ENCODE measurements around the gene FOXO3B.
"Not testable (repeated sequence)": the region's sequence is repeated elsewhere in the genome, so short reads cannot be mapped to it uniquely, and the experiment has no call there.

FOXO3B gene

DNA sequence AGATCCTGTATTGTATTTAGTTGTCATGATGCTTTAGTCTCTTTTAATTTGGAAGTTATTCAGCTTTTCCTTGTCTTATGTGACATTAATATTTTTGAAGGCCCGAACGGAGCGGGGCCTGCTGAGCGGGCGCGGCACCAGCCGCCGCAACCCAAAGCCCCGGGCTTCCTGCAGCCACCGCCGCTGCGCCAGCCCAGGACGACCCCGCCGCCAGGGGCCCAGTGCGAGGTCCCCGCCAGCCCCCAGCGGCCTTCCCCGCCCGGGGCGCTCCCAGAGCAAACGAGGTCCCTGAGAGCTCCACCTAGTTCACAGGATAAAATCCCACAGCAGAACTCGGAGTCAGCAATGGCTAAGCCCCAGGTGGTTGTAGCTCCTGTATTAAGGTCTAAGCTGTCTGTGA is 32.0 kb downstream of the FOXO3B start:
- DNase-seq (ENCODE audit: low spot score): not testable (repeated sequence)

DNA sequence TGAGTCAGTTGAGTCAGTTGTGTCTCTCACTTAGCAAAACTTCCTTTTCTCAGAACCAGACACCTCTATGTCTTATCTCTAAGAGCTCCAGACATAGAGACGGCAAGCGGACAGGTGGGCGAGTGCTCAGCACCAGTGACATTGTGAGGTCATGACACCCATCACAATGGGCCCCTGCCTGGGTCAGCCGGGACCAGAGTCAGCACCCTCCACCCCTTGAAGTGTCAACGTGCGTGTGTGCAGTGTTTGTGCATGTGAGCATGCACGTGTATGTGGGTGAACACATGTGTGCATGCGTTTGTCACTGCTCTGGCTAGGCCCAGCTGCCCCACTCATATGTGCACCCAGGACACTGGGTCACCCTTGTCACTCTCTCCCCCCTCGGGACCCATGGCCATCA is 37.8 kb downstream of the FOXO3B start, which contains the start of gene TBC1D28:
TSS of gene TBC1D28 (minus strand) at position 101 of the 400 bp plus-strand sequence. CDS start 3,039 bp downstream, outside the sequence.
- DNase-seq (ENCODE audit: low spot score): not testable (repeated sequence)

DNA sequence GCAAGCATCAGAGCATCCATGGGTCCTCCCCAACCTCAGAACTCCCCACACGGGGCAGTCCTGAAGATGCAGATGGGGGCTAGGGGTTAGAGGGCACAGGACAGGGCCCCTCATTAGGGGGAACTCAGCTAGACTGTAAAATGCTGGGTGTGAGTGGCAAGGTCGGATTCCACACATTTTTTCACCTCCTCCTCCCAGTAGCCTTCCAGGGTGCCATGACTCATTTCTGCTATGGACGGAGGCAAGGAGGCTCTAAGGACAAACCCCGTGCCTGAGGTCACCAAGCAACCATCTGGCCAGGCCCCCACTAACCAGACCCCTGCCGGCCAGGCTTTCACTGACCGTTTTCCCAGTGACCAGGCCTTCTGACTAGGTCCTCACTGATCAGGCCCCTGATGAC is 39.0 kb downstream of the FOXO3B start:
- DNase-seq (ENCODE audit: low spot score): not testable (repeated sequence)

DNA sequence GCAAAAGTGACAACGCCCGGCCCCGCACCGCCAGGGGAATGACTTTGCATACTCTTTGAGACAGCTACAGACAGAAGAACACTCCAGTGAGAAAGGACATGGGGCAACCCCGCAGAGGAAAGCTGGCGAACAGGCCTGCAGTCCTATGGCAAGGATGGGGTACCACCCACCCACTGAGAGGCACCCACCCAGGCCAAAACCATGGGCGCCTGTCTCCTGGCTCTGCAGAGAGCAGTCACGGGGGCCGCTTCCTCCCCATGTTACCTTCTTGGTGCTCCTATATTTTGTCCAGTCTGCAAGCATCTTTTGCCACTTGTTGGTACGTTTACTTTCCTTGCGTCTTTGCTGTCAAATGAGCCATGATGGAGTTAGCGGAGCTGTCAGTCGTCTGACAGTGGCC is 43.8 kb downstream of the FOXO3B start:
- not testable (repeated sequence) for DNase-seq (ENCODE audit: low spot score)

DNA sequence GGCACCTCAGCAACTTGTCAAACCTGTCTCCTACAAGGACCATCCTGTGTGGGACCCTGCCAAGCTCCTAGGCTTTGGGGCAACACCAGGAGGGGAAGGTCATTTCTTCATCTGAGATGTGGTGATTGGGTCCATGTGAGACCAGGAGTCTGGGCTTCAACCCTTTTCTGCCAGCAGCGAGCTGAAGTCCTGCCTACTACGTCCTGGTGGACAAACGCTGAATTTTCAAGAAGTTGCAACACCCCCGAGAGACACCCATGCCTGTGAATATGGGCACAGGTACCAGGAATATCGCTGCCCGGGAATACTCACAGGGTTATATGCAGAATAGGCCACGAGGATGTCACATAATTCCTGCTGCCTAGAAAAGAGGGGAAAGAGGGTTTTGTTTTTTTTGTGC is 45.9 kb downstream of the FOXO3B start:
- not testable (repeated sequence) for DNase-seq (ENCODE audit: low spot score)

DNA sequence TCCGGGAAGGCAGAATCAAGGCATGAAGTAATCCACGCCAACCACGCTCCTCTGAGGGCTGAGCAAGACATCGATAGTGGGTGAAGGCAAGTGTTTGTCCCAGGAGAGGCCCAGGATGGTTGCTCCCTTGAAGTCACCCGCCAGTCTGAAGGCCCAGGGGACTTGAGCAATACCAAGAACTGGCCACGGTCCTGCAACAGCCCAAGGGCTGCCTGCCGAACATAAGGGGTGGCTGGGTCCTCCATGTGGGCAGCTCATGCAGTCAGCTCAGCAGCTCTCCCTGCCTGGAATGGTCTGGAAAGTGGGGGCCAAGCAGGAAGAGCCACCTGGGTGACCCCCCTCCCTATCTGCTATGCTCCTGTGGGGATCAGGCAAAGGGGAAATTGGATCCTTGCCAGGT is 46.3 kb downstream of the FOXO3B start:
- not testable (repeated sequence) for DNase-seq (ENCODE audit: low spot score)

DNA sequence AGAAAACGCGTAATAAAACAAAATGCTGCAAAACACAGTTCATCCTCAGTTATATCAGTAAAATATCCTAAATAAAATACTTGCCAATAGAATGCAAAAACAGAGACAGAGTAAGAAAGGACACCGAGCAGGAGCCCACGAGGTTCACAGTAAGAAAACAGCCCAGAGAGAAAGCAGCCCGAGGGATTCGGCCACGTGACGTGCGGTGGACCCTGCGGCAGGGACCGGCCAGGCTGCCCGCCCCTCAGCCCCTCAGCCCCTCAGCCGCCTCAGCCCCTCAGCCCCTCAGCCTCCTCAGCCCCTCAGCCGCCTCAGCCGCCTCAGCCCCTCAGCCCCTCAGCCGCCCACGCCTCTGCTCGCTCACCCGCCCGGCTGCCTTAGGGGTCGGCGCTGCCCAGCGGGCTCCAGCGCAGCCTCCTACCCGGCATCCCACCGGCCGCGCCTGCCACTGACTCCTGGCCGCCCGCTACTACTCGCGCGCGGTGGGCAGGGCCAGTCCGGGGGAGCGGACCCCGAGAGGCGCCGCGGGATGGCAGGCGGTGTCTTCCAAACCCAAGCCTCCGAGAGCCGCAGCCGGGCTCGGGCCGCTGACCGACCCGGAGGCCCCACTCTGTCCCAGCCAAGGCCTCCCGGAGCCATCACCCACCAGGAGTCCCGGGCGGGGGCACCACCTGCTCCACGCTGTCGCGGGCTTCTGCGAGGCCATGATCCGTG is 47.4 kb downstream of the FOXO3B start:
- DNase-seq (ENCODE audit: low spot score): not testable (repeated sequence)
